UCSD-AML1 (cell line): ENCODE results near the gene CPE.

ENCODE experiments used
- DNase-seq: peaks from one replicate; lab custom pipeline; 2025; ENCODE audit not compliant: unreplicated experiment; lab: John Stamatoyannopoulos, UW

The CPE gene

DNA sequence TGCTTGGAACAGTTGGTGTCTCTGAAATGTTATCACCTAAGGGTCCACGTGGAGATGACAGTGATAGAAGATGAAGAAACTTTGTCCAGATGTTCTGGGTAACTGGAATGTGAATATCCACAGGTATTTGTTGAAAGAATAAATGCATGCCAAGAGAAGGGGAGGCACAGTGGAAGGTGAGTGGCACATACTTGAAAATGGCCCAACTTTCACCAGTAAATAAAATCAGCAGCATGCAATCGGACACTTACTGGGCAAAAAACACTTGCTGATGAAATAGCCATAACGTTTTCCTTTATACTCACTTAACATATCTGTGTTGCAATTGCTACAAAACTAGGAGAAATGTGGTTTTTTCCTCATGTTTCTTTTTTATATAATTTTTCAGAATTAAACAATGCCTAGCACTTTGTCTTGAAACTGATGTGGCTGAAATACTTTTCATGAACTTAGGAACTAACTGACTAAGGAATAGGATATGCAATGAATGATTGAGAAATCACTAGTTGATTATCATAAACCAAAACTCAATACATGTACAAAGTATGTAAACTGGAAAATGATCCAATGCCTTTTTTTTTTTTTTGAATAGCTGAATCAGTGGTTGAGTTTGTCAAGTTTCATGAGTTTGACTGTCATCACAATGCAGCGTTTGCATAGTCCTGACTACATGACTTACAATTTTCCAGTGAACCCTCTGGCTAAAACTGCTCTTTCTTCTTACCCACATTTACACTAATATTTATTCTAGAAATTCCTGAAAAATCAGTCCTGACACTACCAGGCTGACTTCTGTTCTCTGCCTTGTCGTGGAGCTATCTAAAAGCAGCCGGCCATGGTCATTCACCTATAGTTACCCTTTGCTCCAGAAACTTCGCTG, 127.4 kb downstream of the CPE start:
- DNase-seq: no peak

GRCh38 chr4:165506849-165507248, 128.0 kb downstream of the CPE start:
- DNase-seq: no peak

GRCh38 chr4:165507381-165507780, 128.6 kb downstream of the CPE start:
- DNase-seq: no peak

DNA sequence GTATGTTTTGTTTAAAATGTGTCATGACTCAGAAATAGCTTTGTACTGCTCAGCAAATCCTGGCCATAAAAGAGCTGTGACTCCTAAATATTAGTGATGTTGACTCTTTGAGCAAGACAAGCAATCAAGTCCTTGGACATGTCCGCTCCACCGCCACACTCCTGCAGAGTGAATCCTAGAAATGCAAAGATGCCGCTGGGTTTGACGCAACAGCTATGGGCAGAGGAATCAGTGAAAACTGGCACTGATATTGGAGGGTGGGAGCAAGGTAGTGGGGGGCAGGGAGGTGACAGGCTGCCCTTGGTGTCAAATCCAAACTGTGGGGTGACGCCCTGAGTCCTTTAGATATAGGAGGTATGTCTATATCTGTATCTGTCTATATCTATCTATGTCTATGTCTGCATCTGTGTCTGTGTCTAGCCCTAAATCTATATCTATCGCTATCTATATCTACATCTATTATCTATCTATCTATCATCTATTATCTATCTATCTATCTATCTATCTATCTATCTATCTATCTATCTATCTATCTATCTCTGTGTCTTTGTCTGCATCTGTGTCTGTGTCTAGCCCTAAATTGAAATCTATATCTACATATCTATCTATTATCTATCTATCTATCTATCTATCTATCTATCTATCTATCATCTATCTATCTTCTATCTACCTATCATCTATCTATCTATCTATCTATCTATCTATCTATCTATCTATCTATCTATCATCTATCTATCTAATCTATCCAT, 129.7 kb downstream of the CPE start:
- no peak for DNase-seq

GRCh38 chr4:165512424-165512823, 133.6 kb downstream of the CPE start:
- no peak for DNase-seq

- no peak for DNase-seq
Observed at GRCh38 chr4:165514739-165515138, 135.9 kb downstream of the CPE start.

- no peak for DNase-seq
Observed at GRCh38 chr4:165515201-165515600, 136.4 kb downstream of the CPE start.

DNA sequence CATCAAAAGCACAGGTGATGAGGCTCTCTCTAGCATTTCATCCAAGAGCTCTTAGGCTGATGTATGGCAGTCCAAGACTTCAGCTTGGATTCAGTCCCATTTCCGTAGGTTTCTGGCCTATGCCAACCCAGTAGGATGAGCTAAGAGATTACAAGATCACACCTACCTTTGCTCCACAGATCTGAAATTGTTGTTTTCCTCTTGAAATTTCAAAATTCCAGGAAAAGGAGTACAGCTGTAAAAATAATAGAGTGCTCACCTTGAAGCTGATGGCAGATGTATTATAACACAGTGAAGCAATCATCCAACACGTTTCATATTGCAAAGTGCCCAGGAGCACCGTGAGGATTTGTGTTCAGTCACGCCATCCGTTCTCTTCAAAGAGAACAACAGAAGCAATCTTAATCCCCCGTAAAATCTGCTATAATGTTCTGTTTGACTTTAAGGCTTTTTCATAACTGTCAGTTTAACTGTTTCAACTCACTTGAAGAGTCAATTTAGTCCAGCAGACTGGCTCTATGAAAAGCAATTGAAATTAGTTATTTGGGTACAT, 137.5 kb downstream of the CPE start:
- no peak for DNase-seq

DNA sequence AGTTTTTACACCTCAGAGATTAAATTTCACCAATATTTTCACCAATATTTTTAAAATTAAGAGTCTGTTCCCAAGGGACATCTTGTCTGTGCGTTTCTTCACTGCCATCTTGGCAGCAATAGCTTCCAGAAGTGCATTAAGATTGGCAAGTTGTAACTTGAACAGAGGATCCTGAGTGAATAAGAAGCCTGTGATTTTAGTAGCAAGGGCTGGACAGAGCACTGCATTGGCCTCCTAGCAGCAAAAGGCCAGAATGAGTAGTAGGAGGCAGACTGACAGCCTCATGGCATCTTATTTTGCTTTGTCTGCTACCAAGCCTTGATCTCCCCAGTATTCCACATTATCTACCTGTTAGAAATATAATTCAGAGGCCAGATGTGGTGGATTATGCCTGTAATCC, 138.4 kb downstream of the CPE start:
- DNase-seq: no peak

DNA sequence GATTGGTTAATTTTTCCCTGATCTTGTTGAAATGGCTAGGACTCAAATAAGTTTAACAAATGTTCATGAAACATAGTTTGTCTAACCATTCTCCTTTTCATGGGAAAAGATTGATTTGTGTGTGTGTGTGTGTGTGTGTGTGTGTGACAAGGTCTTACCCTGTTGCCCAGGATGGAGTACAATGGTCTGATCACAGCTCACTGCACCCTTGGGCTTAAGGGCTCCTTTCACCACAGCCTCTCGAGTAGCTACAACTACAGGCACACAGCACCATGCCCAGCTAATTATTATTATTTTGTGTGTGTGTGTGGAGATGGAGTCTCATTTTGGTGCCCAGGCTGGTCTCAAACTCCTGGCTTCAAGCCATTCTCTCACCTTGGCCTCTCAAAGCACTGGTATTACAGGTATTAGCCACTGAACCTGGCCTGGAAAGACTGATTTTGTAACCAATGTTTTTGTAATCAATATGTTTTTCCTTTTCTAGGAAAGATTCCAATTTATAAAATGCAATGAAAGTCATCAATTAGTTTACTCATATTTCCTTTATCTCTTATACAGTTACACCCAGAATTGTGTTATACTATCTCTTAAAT, 139.3 kb downstream of the CPE start:
- DNase-seq: no peak

- no peak for DNase-seq
Observed at GRCh38 chr4:165518686-165519085, 139.9 kb downstream of the CPE start.

GRCh38 chr4:165519591-165519990, 140.8 kb downstream of the CPE start:
- no peak for DNase-seq

DNA sequence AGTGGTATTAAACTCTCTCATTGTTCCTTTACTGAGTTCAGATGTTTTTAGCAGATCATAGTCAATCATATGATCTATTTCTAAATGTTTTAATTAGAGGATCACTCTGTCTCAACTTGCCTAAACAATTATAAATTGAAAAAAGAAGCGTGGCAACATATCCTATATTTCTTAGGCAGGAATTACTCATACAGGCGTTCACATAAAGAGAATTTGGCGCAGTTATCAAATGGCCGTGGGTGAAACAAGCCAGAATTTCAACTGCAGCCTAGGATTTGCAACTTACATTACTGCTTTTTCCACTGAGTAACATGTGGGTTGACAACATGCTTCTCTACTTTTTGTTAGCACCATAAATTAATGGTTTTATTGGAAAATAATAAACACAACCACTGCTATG, 141.3 kb downstream of the CPE start:
- no peak for DNase-seq

- DNase-seq: no peak
Observed at GRCh38 chr4:165522050-165522449, 143.2 kb downstream of the CPE start.

- DNase-seq: no peak
Observed at GRCh38 chr4:165524532-165525190, 145.9 kb downstream of the CPE start.

- DNase-seq: no peak
Observed at GRCh38 chr4:165532976-165533375, 154.2 kb downstream of the CPE start.

- DNase-seq: no peak
Observed at GRCh38 chr4:165537028-165537648, 158.3 kb downstream of the CPE start.

DNA sequence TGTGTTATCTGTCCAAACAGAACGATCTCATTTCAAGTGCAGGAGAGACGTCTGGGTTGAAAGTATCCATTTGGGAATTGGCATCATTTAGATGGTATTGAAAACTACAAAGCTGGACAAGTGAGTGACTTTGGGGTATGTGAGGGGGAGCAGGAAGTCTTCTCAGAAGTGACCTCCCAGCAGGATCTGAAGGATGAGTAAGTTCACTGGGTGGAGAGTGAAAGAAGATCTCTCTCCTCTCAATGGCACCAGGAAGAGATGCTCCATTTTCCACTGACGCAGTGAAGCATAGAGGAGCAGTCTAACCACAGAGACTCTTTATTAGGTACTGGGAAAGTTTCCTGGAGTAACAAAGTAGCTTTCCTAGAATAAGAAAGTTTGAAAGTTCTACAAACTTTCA, 161.0 kb downstream of the CPE start:
- no peak for DNase-seq

GRCh38 chr4:165540206-165540830, 161.5 kb downstream of the CPE start:
- no peak for DNase-seq

DNA sequence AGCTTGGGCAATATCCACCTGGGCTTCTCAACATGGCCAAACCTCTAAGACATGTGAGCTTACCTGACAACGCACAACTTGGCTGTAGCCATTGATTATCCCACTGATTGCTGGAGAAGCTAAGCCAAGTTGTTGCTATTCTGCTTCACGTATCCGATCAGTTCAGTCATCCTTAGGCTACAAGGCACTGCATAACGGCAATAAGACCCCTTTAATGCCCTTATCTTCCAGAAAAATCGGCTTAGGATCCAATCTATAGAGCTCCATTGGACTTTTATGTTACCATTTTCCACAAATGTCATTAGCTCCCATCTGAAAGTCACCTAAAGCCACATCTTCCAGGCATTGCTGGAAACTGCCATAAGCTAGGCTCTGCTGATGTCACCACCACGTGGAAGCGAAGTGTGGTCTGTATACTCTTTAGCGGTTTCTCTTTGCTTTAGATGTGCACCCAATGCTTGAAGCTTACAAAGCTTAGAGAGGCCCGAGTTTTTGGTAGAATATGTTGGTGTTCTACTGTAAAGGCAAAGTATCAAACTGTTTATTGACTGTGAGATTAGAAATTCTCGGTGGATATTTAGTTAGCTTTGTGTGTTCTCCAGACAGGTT, 163.1 kb downstream of the CPE start:
- DNase-seq: no peak
